ENCODE measurements around the gene ADSS1.

- TF ChIP-seq RELA (CRISPR knock-in tag; IDR thresholded peaks at IDR 0.05; ENCODE audit: borderline replicate concordance) (no peak), OVOL2 (CRISPR knock-in tag; IDR thresholded peaks at IDR 0.05; ENCODE audit: borderline replicate concordance) (no peak), CREB1 (CRISPR knock-in tag; IDR thresholded peaks at IDR 0.05) (no peak), NR1H2 (CRISPR knock-in tag; IDR thresholded peaks at IDR 0.05) (no peak), SMAD3 (CRISPR knock-in tag; IDR thresholded peaks at IDR 0.05; ENCODE audit: borderline replicate concordance) (no peak), PREB (CRISPR knock-in tag; IDR thresholded peaks at IDR 0.05; ENCODE audit: borderline replicate concordance) (no peak), TEAD4 (CRISPR knock-in tag; IDR thresholded peaks at IDR 0.05) (no peak), E2F1 (CRISPR knock-in tag; IDR thresholded peaks at IDR 0.05) (no peak), ATF2 (CRISPR knock-in tag; IDR thresholded peaks at IDR 0.05; ENCODE audit: borderline replicate concordance, low read depth) (no peak), CREM (CRISPR knock-in tag; IDR thresholded peaks at IDR 0.05) (no peak)
- TF ChIP-seq, protein P1, sequence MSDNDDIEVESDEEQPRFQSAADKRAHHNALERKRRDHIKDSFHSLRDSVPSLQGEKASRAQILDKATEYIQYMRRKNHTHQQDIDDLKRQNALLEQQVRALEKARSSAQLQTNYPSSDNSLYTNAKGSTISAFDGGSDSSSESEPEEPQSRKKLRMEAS (CRISPR knock-in tag; IDR thresholded peaks at IDR 0.05): no peak
- TF ChIP-seq, protein P2, sequence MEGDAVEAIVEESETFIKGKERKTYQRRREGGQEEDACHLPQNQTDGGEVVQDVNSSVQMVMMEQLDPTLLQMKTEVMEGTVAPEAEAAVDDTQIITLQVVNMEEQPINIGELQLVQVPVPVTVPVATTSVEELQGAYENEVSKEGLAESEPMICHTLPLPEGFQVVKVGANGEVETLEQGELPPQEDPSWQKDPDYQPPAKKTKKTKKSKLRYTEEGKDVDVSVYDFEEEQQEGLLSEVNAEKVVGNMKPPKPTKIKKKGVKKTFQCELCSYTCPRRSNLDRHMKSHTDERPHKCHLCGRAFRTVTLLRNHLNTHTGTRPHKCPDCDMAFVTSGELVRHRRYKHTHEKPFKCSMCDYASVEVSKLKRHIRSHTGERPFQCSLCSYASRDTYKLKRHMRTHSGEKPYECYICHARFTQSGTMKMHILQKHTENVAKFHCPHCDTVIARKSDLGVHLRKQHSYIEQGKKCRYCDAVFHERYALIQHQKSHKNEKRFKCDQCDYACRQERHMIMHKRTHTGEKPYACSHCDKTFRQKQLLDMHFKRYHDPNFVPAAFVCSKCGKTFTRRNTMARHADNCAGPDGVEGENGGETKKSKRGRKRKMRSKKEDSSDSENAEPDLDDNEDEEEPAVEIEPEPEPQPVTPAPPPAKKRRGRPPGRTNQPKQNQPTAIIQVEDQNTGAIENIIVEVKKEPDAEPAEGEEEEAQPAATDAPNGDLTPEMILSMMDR (IDR thresholded peaks at IDR 0.05): no peak
These were observed 10.9 kb upstream of the ADSS1 start for GRCh38 chr14:104712881-104713734.
